H1 (cell line): ENCODE data around the gene R3HDM4.

Experiments used
- CHD1 ChIP-seq: IDR thresholded peaks from 2 replicates; pipeline ENCODE4 v1.6.1; 2012; ENCODE audit warnings: low read depth, low read length, improper control_type of control experiment
- GABPA ChIP-seq: IDR thresholded peaks from 2 replicates; pipeline ENCODE4 v1.6.1; 2011; ENCODE audit warnings: mild to moderate bottlenecking, low read length, moderate library complexity, borderline replicate concordance; ENCODE audit not compliant: insufficient read depth
- JUN ChIP-seq: IDR thresholded peaks from 2 replicates; pipeline ENCODE4 v1.6.1; 2011; ENCODE audit warnings: low read depth, mild to moderate bottlenecking, improper control_type of control experiment, low read length
- MAX ChIP-seq: IDR thresholded peaks from 2 replicates; pipeline ENCODE4 v1.6.1; 2012; ENCODE audit warnings: inconsistent platforms
- POLR2A ChIP-seq, 2 experiments: IDR thresholded peaks; 1 replicate in 1 of 2; 2 replicates in 1 of 2; pipeline ENCODE4 v1.6.1; 2011; ENCODE audit warnings: low read depth in 2 of 2, low read length in 2 of 2, mild to moderate bottlenecking in 2 of 2; ENCODE audit errors: control extremely low read depth in 1 of 2
- POLR2AphosphoS5 ChIP-seq: IDR thresholded peaks from 2 replicates; pipeline ENCODE4 v1.6.1; 2011; ENCODE audit warnings: low read depth, low read length
- RAD21 ChIP-seq, 2 experiments: IDR thresholded peaks in 1 of 2; conservative IDR thresholded peaks in 1 of 2; 2 replicates each; pipeline ENCODE4 v1.6.1; 2011; ENCODE audit warnings: low read depth in 2 of 2, low read length in 2 of 2, improper control_type of control experiment in 1 of 2, inconsistent platforms in 1 of 2, mild to moderate bottlenecking in 1 of 2, moderate library complexity in 1 of 2
- RBBP5 ChIP-seq: IDR thresholded peaks from 2 replicates; pipeline ENCODE4 v1.7.1; 2012; ENCODE audit warnings: low read depth, mild to moderate bottlenecking, inconsistent platforms, low read length, moderate library complexity, borderline replicate concordance
- RNF2 ChIP-seq: fragments of 200-900, 300-1000 bp; sonication (generic); IDR thresholded peaks from 2 replicates; pipeline ENCODE4 v1.7.1; 2016; ENCODE audit warnings: borderline replicate concordance, low read depth, mild to moderate bottlenecking, antibody characterized with exemption, low read length; ENCODE audit not compliant: poor library complexity, severe bottlenecking; ENCODE audit errors: missing control alignments
- SRF ChIP-seq: IDR thresholded peaks from 2 replicates; pipeline ENCODE4 v1.6.1; 2011; ENCODE audit warnings: mild to moderate bottlenecking, low read depth, low read length, moderate library complexity
- SUZ12 ChIP-seq: fragments of 200-600 bp; sonication (generic); IDR thresholded peaks from 2 replicates; pipeline ENCODE4 v1.6.1; 2012; ENCODE audit warnings: mild to moderate bottlenecking, inconsistent platforms, low read length, moderate library complexity, mixed read lengths
- TEAD4 ChIP-seq: IDR thresholded peaks from 2 replicates; pipeline ENCODE4 v1.6.1; 2012; ENCODE audit warnings: low read depth, low read length, inconsistent platforms, mixed read lengths
- TF ChIP-seq, protein P1 (sequence below), 3 experiments: IDR thresholded peaks; 1 replicate in 2 of 3; 2 replicates in 1 of 3; pipeline versions ENCODE4 v1.5.1 to v1.6.1; 2011; ENCODE audit warnings: low read length in 3 of 3, mild to moderate bottlenecking in 3 of 3, inconsistent platforms in 2 of 3, low read depth in 1 of 3, moderate library complexity in 1 of 3; ENCODE audit not compliant: insufficient read depth in 1 of 3; ENCODE audit errors: control extremely low read depth in 1 of 3

DNA sequence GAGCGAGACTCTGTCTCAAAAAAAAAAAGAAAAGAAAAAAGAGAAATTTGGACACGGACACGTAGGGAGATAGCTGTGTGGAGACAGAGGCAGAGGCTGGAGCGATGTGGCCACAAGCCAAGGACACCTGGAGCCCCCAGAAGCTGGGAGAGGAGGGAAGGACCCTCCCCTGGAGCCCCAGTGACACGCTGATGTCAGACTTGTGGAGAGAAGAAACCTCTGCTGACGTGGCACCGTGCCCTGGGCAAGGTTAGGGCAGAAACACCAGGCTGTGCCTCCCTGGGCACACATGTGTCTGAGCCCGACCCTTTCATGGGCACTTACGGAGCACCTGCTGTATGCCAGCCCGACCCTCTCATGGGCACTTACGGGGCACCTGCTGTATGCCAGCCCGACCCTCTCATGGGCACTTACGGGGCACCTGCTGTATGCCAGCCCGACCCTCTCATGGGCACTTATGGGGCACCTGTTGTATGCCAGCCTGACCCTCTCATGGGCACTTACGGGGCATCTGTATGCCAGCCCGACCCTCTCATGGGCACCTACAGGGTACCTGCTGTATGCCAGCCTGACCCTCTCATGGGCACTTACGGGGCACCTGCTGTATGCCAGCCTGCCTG is 30.6 kb upstream of the R3HDM4 start:
- TF ChIP-seq POLR2A (IDR thresholded peaks at IDR 0.05; ENCODE audit: control extremely low read depth in 1 of 2, low read depth in 2 of 2, low read length in 2 of 2) (no peak), MAX (no peak), JUN (no peak), RAD21 (IDR thresholded peaks at IDR 0.05 in 1 of 2, conservative IDR thresholded peaks at IDR 0.05 in 1 of 2; ENCODE audit: low read depth in 2 of 2, low read length in 2 of 2) (no peak), TEAD4 (no peak), SUZ12 (no peak), RNF2 (no peak), GABPA (no peak), RBBP5 (no peak), POLR2AphosphoS5 (no peak), SRF (no peak), CHD1 (no peak)
- TF ChIP-seq, protein P1, sequence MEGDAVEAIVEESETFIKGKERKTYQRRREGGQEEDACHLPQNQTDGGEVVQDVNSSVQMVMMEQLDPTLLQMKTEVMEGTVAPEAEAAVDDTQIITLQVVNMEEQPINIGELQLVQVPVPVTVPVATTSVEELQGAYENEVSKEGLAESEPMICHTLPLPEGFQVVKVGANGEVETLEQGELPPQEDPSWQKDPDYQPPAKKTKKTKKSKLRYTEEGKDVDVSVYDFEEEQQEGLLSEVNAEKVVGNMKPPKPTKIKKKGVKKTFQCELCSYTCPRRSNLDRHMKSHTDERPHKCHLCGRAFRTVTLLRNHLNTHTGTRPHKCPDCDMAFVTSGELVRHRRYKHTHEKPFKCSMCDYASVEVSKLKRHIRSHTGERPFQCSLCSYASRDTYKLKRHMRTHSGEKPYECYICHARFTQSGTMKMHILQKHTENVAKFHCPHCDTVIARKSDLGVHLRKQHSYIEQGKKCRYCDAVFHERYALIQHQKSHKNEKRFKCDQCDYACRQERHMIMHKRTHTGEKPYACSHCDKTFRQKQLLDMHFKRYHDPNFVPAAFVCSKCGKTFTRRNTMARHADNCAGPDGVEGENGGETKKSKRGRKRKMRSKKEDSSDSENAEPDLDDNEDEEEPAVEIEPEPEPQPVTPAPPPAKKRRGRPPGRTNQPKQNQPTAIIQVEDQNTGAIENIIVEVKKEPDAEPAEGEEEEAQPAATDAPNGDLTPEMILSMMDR (IDR thresholded peaks at IDR 0.05; ENCODE audit: control extremely low read depth in 1 of 3, insufficient read depth in 1 of 3, low read depth in 1 of 3, low read length in 3 of 3) = no peak
